H9 (cell line): Measurements from ENCODE around the gene NPHS1. TPM values are rescaled to one million over a fixed set of nuclear protein-coding genes. Genes with fewer than 3 reads are reported as not detected.
A peak's percentile ranks its signal among the peaks of the same experiment; 100 is the strongest.

Experiments used
- DNase-seq: peaks from one replicate; pipeline ENCODE4 v3.0.0-alpha.2; 2017
- H2AFZ ChIP-seq: one replicate; pipeline ENCODE4 v1.6.1; 2013; ENCODE audit warnings: mild to moderate bottlenecking, low read length, control low read depth, moderate library complexity
- H2AK5ac ChIP-seq: 2 replicates; pipeline ENCODE4 v1.6.1; 2013; ENCODE audit warnings: low read length, control low read depth, mixed read lengths; ENCODE audit not compliant: insufficient read length
- H2BK120ac ChIP-seq: one replicate; pipeline ENCODE4 v1.6.1; 2013; ENCODE audit warnings: low read depth, mild to moderate bottlenecking, low read length, control low read depth, inconsistent platforms; ENCODE audit not compliant: poor library complexity, severe bottlenecking
- H2BK12ac ChIP-seq: 2 replicates; pipeline ENCODE4 v1.6.1; 2013; ENCODE audit warnings: low read length, control low read depth, mixed read lengths, low read depth; ENCODE audit not compliant: insufficient read length
- H2BK15ac ChIP-seq: 2 replicates; pipeline ENCODE4 v1.6.1; 2013; ENCODE audit warnings: low read depth, low read length, control low read depth
- H2BK20ac ChIP-seq: one replicate; pipeline ENCODE4 v1.6.1; 2013; ENCODE audit warnings: low read depth, mild to moderate bottlenecking, low read length, control low read depth, inconsistent platforms; ENCODE audit not compliant: poor library complexity, severe bottlenecking
- H2BK5ac ChIP-seq: 2 replicates; pipeline ENCODE4 v1.6.1; 2013; ENCODE audit warnings: low read length, control low read depth, mixed read lengths; ENCODE audit not compliant: insufficient read length
- H3K14ac ChIP-seq: 2 replicates; pipeline ENCODE4 v1.6.1; 2013; ENCODE audit warnings: low read length, control low read depth; ENCODE audit not compliant: insufficient read depth
- H3K18ac ChIP-seq: 2 replicates; pipeline ENCODE4 v1.6.1; 2013; ENCODE audit warnings: low read depth, mild to moderate bottlenecking, mixed read lengths, low read length, control low read depth; ENCODE audit not compliant: insufficient read length
- H3K23ac ChIP-seq: 2 replicates; pipeline ENCODE4 v1.6.1; 2013; ENCODE audit warnings: low read length, control low read depth, mixed read lengths, low read depth; ENCODE audit not compliant: insufficient read length
- H3K23me2 ChIP-seq: 2 replicates; pipeline ENCODE4 v1.6.1; 2013; ENCODE audit warnings: low read depth, mild to moderate bottlenecking, mixed read lengths, low read length, control low read depth; ENCODE audit not compliant: insufficient read length, poor library complexity, severe bottlenecking
- H3K27ac ChIP-seq: 2 replicates; pipeline ENCODE4 v1.5.1; 2013; ENCODE audit warnings: low read length, control low read depth, mixed read lengths, low read depth; ENCODE audit not compliant: insufficient read length
- H3K27me3 ChIP-seq: 2 replicates; pipeline ENCODE4 v1.6.1; 2013; ENCODE audit warnings: low read length, control low read depth, inconsistent platforms; ENCODE audit not compliant: insufficient read depth
- H3K4ac ChIP-seq: 2 replicates; pipeline ENCODE4 v1.6.1; 2013; ENCODE audit warnings: low read depth, mild to moderate bottlenecking, control low read depth, inconsistent platforms, low read length, moderate library complexity
- H3K4me1 ChIP-seq: 2 replicates; pipeline ENCODE4 v1.6.1; 2013; ENCODE audit warnings: low read length, control low read depth, inconsistent platforms; ENCODE audit not compliant: insufficient read depth
- H3K4me2 ChIP-seq: 2 replicates; pipeline ENCODE4 v1.6.1; 2013; ENCODE audit warnings: low read length, control low read depth, mixed read lengths; ENCODE audit not compliant: insufficient read length, insufficient read depth
- H3K56ac ChIP-seq: 2 replicates; pipeline ENCODE4 v1.6.1; 2013; ENCODE audit warnings: low read depth, mild to moderate bottlenecking, mixed read lengths, low read length, control low read depth; ENCODE audit not compliant: insufficient read length
- H3K79me1 ChIP-seq: 2 replicates; pipeline ENCODE4 v1.6.1; 2013; ENCODE audit warnings: low read depth, mild to moderate bottlenecking, moderate library complexity, low read length, control low read depth, inconsistent platforms; ENCODE audit not compliant: insufficient read depth, poor library complexity, severe bottlenecking
- H3K79me2 ChIP-seq: 2 replicates; pipeline ENCODE4 v1.6.1; 2013; ENCODE audit warnings: low read length, control low read depth, inconsistent platforms; ENCODE audit not compliant: insufficient read depth
- H3K9ac ChIP-seq: 2 replicates; pipeline ENCODE4 v1.6.1; 2013; ENCODE audit warnings: low read length, control low read depth, mixed read lengths; ENCODE audit not compliant: insufficient read length; ENCODE audit errors: extremely low read depth
- H3K9me3 ChIP-seq: one replicate; pipeline ENCODE4 v1.6.1; 2013; ENCODE audit warnings: low read depth, low read length, inconsistent platforms; ENCODE audit not compliant: control insufficient read depth
- H3T11ph ChIP-seq: one replicate; pipeline ENCODE4 v1.6.1; 2013; ENCODE audit warnings: mild to moderate bottlenecking, low read length, control low read depth, inconsistent platforms
- H4K20me1 ChIP-seq: one replicate; pipeline ENCODE4 v1.6.1; 2013; ENCODE audit not compliant: control insufficient read depth, insufficient read length, insufficient read depth
- H4K5ac ChIP-seq: 2 replicates; pipeline ENCODE4 v1.6.1; 2013; ENCODE audit warnings: low read depth, mild to moderate bottlenecking, mixed read lengths, low read length, control low read depth; ENCODE audit not compliant: insufficient read length
- H4K8ac ChIP-seq: replicated peaks from 2 replicates; pipeline ENCODE4 v1.6.1; 2013; ENCODE audit warnings: low read length, control low read depth, mixed read lengths, low read depth; ENCODE audit not compliant: insufficient read length
- H4K91ac ChIP-seq: 2 replicates; pipeline ENCODE4 v1.6.1; 2013; ENCODE audit warnings: low read depth, mild to moderate bottlenecking, moderate library complexity, mixed read lengths, low read length, control low read depth; ENCODE audit not compliant: insufficient read length
- H3K27ac Mint-ChIP-seq, 3 experiments: 2 replicates in 2 of 3; 3 replicates in 1 of 3; pipeline ENCODE4 v1.8.0; 2020 to 2021; ENCODE audit warnings: mixed read lengths in 3 of 3, mild to moderate bottlenecking in 1 of 3, moderate library complexity in 1 of 3
- H3K27me3 Mint-ChIP-seq: 2 replicates; pipeline ENCODE4 v1.8.0; 2021; ENCODE audit warnings: low read depth, mild to moderate bottlenecking, moderate library complexity, mixed read lengths
- H3K36me3 Mint-ChIP-seq, 3 experiments: 2 replicates in 2 of 3; 3 replicates in 1 of 3; pipeline ENCODE4 v1.8.0; 2020 to 2021; ENCODE audit warnings: low read depth in 3 of 3, mixed read lengths in 3 of 3; ENCODE audit not compliant: insufficient read depth in 1 of 3
- H3K4me1 Mint-ChIP-seq, 2 experiments: 2 replicates each; pipeline ENCODE4 v1.8.0; 2020; ENCODE audit warnings: mixed read lengths in 2 of 2
- H3K4me3 Mint-ChIP-seq, 2 experiments: 2 replicates in 1 of 2; 3 replicates in 1 of 2; pipeline ENCODE4 v1.8.0; 2020 to 2021; ENCODE audit warnings: mild to moderate bottlenecking in 2 of 2, mixed read lengths in 2 of 2, moderate library complexity in 1 of 2
- H3K9me3 Mint-ChIP-seq, 2 experiments: 2 replicates in 1 of 2; 3 replicates in 1 of 2; pipeline ENCODE4 v1.8.0; 2020; ENCODE audit warnings: mild to moderate bottlenecking in 2 of 2, mixed read lengths in 2 of 2, moderate library complexity in 1 of 2
- CTCF ChIP-seq: fragments of 200-600 bp; sonication (generic); conservative IDR thresholded peaks from 3 replicates; pipeline ENCODE4 v1.8.0; 2021; ENCODE audit warnings: antibody characterized with exemption, mild to moderate bottlenecking
- WGBS: extraction: QIAGEN DNeasy Blood & Tissue Kit; methylation state at CpG from one replicate; pipeline ENCODE4 v1.1.7; 2013; ENCODE audit warnings: missing lambda C conversion rate, low lambda C conversion rate, mixed read lengths; ENCODE audit not compliant: insufficient read length; ENCODE audit errors: extremely low coverage; 5-methylcytosine and 5-hydroxymethylcytosine counted together
- total RNA-seq: library from RNA; stranded (reverse); gene quantifications from 2 replicates; pipeline ENCODE4 v1.2.1, GENCODE V29; 2021

The NPHS1 gene
- total RNA-seq, 1 experiment from 2014 or later, result 0.83 TPM

GRCh38 chr19:35816846-35817245 lies 35.5 kb downstream of the NPHS1 start:
- H3K4ac ChIP-seq, result no peak overlapping the region
- no peaks in the 10 kb centered on the region for H3K9me3 ChIP-seq
- H3K56ac ChIP-seq, result no peak overlapping the region
- H3K4me3 Mint-ChIP-seq, result no peak overlapping the region; a peak in 1 of 5 replicates
- no peak overlapping the region for H2BK20ac ChIP-seq
- no peak overlapping the region for H3K18ac ChIP-seq
- no peaks in the 10 kb centered on the region for H3K79me2 ChIP-seq
- no peak overlapping the region for H2AFZ ChIP-seq
- H3K4me2 ChIP-seq, result no peak overlapping the region
- peaks cover 3% of the 10 kb centered on the region; the same call in 1 of the 2 replicates for H3K4me1 ChIP-seq
- H2AK5ac ChIP-seq, result no peak overlapping the region
- H2BK5ac ChIP-seq, result no peak overlapping the region
- H2BK12ac ChIP-seq, result no peak overlapping the region
- H3K9me3 Mint-ChIP-seq, result peaks cover 2 to 3% of the 10 kb centered on the region in 2 experiments; a peak in 2 of 5 replicates
- no CpG with 5 or more reads among the region's 9 CpGs for WGBS
- TF ChIP-seq CTCF, result no peak
- H3K14ac ChIP-seq, result no peak overlapping the region
- no peaks in the 10 kb centered on the region for H3K79me1 ChIP-seq
- H2BK120ac ChIP-seq, result no peak overlapping the region
- no peak for DNase-seq
- H3K9ac ChIP-seq, result no peak overlapping the region
- H3K27ac Mint-ChIP-seq, result peak overlapping the region in 2 of 3 experiments; percentile 88 to 95; a peak in 3 of 7 replicates
- H3K27me3 ChIP-seq, result no peaks in the 10 kb centered on the region
- no peaks in the 10 kb centered on the region for H3K36me3 Mint-ChIP-seq
- H3K4me1 Mint-ChIP-seq, result peaks cover 13 to 18% of the 10 kb centered on the region in 2 experiments
- no peak overlapping the region for H2BK15ac ChIP-seq
- H3T11ph ChIP-seq, result no peak overlapping the region
- H3K27me3 Mint-ChIP-seq, result peaks cover 9% of the 10 kb centered on the region
- no peak overlapping the region for H4K5ac ChIP-seq
- no peak overlapping the region for H3K27ac ChIP-seq
- no peaks in the 10 kb centered on the region for H3K23me2 ChIP-seq
- H3K23ac ChIP-seq, result no peak overlapping the region
- no peak overlapping the region for H4K8ac ChIP-seq
- no peaks in the 10 kb centered on the region for H4K20me1 ChIP-seq
- H4K91ac ChIP-seq, result no peak overlapping the region
